ENCODE measurements around the gene HTD2.

The HTD2 gene

DNA sequence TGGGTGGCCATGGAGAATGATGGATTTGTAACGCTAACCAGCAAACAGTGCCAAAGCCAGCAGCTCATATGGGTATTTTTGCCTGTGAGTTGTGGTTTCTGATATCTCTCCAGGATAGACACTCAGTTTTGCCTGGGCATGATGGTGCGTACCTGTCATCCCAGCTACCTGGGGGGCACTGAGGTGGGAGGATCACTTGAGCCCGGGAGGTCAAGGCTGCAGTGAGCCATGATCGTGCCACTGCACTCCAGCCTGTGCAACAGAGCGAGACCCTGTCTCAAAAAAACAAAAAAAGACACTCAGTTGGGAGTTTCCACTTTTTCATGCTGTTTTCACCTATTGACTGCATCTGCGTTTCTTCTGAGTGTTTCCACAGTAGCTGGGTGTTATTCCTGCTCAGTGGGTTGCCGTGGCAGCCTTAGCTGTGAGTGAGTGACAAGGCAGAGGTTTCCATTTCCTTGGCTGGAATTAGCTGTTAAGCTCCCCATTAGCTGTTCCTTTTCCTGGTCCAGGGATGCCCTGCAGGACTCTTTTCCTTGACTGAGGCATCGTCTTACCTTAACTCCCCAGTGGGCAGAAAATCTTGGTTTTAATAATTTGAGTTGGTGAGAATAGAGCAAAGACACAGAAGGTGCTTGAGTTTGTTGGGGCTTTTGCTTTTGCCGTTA, 14.5 kb upstream of the HTD2 start:
- peaks cover 0 to 9% (median 0%) of the 10 kb centered on the region in 5 donors for H3K4me1 ChIP-seq (ENCODE audit: control insufficient read depth in 5 of 5, insufficient read depth in 5 of 5, low read length in 5 of 5)

GRCh38 chr3:58292866-58293265, 13.5 kb upstream of the HTD2 start:
- H3K27ac ChIP-seq (ENCODE audit: low read depth, low read length), result no peak overlapping the region
- peaks cover 0 to 12% (median 0%) of the 10 kb centered on the region in 5 donors for H3K4me1 ChIP-seq (ENCODE audit: control insufficient read depth in 5 of 5, insufficient read depth in 5 of 5, low read length in 5 of 5)
- peaks cover 0 to 34% (median 26%) of the 10 kb centered on the region in 5 donors for H3K36me3 ChIP-seq (ENCODE audit: control insufficient read depth in 5 of 5, insufficient read depth in 5 of 5, low read length in 5 of 5)
- H3K9me3 ChIP-seq (ENCODE audit: control insufficient read depth in 5 of 5, low read length in 5 of 5), result peaks cover 0 to 4% (median 0%) of the 10 kb centered on the region in 5 donors
- no peak overlapping the region for H3K9ac ChIP-seq (ENCODE audit: low read length in 5 of 5)
- H3K27me3 ChIP-seq (ENCODE audit: control insufficient read depth in 5 of 5, insufficient read depth in 4 of 5, low read length in 5 of 5), result no peaks in the 10 kb centered on the region
- no peak overlapping the region for H3K4me3 ChIP-seq (ENCODE audit: low read depth in 1 of 5, low read length in 5 of 5)

More for the DNA sequence above, 14.5 kb upstream of the HTD2 start:
- Histone ChIP-seq H3K36me3 (ENCODE audit: control insufficient read depth in 5 of 5, insufficient read depth in 5 of 5, low read length in 5 of 5) (peaks cover 0 to 43% (median 34%) of the 10 kb centered on the region in 5 donors), H3K9me3 (ENCODE audit: control insufficient read depth in 5 of 5, low read length in 5 of 5) (peaks cover 0 to 4% (median 0%) of the 10 kb centered on the region in 5 donors), H3K27ac (ENCODE audit: low read depth, low read length) (no peak overlapping the region), H3K4me3 (ENCODE audit: low read depth in 1 of 5, low read length in 5 of 5) (no peak overlapping the region), H3K9ac (ENCODE audit: low read length in 5 of 5) (no peak overlapping the region), H3K27me3 (ENCODE audit: control insufficient read depth in 5 of 5, insufficient read depth in 4 of 5, low read length in 5 of 5) (no peaks in the 10 kb centered on the region)

GRCh38 chr3:58293516-58293915, 12.8 kb upstream of the HTD2 start:
- H3K4me3 ChIP-seq (ENCODE audit: low read depth in 1 of 5, low read length in 5 of 5), result no peak overlapping the region
- peaks cover 0 to 28% (median 20%) of the 10 kb centered on the region in 5 donors for H3K36me3 ChIP-seq (ENCODE audit: control insufficient read depth in 5 of 5, insufficient read depth in 5 of 5, low read length in 5 of 5)
- H3K9me3 ChIP-seq (ENCODE audit: control insufficient read depth in 5 of 5, low read length in 5 of 5), result peaks cover 0 to 4% (median 0%) of the 10 kb centered on the region in 5 donors
- H3K27me3 ChIP-seq (ENCODE audit: control insufficient read depth in 5 of 5, insufficient read depth in 4 of 5, low read length in 5 of 5), result no peaks in the 10 kb centered on the region
- no peak overlapping the region for H3K9ac ChIP-seq (ENCODE audit: low read length in 5 of 5)
- peaks cover 0 to 12% (median 0%) of the 10 kb centered on the region in 5 donors for H3K4me1 ChIP-seq (ENCODE audit: control insufficient read depth in 5 of 5, insufficient read depth in 5 of 5, low read length in 5 of 5)
- H3K27ac ChIP-seq (ENCODE audit: low read depth, low read length), result no peak overlapping the region

GRCh38 chr3:58296269-58296668, 10.1 kb upstream of the HTD2 start:
- H3K9me3 ChIP-seq (ENCODE audit: control insufficient read depth in 5 of 5, low read length in 5 of 5), result peaks cover 0 to 4% (median 0%) of the 10 kb centered on the region in 5 donors
- H3K4me1 ChIP-seq (ENCODE audit: control insufficient read depth in 5 of 5, insufficient read depth in 5 of 5, low read length in 5 of 5), result peaks cover 0 to 17% (median 0%) of the 10 kb centered on the region in 5 donors
- H3K9ac ChIP-seq (ENCODE audit: low read length in 5 of 5), result peak overlapping the region in 1 of 5 donors; percentile 2
- H3K27ac ChIP-seq (ENCODE audit: low read depth, low read length), result no peak overlapping the region
- H3K4me3 ChIP-seq (ENCODE audit: low read depth in 1 of 5, low read length in 5 of 5), result no peak overlapping the region
- peaks cover 0 to 5% (median 0%) of the 10 kb centered on the region in 5 donors for H3K27me3 ChIP-seq (ENCODE audit: control insufficient read depth in 5 of 5, insufficient read depth in 4 of 5, low read length in 5 of 5)
- H3K36me3 ChIP-seq (ENCODE audit: control insufficient read depth in 5 of 5, insufficient read depth in 5 of 5, low read length in 5 of 5), result peaks cover 0 to 26% (median 19%) of the 10 kb centered on the region in 5 donors

- H3K9ac ChIP-seq (ENCODE audit: low read length in 5 of 5), result peak overlapping the region in 1 of 5 donors; percentile 2
- H3K27me3 ChIP-seq (ENCODE audit: control insufficient read depth in 5 of 5, insufficient read depth in 4 of 5, low read length in 5 of 5), result peaks cover 0 to 7% (median 0%) of the 10 kb centered on the region in 5 donors
- H3K27ac ChIP-seq (ENCODE audit: low read depth, low read length), result no peak overlapping the region
These were observed 9.5 kb upstream of the HTD2 start for GRCh38 chr3:58296843-58297242.

GRCh38 chr3:58298190-58298589, 8.1 kb upstream of the HTD2 start:
- H3K4me3 ChIP-seq (ENCODE audit: low read depth in 1 of 5, low read length in 5 of 5), result no peak overlapping the region
- no peak overlapping the region for H3K27ac ChIP-seq (ENCODE audit: low read depth, low read length)
- peaks cover 0 to 11% (median 11%) of the 10 kb centered on the region in 5 donors for H3K36me3 ChIP-seq (ENCODE audit: control insufficient read depth in 5 of 5, insufficient read depth in 5 of 5, low read length in 5 of 5)
- H3K4me1 ChIP-seq (ENCODE audit: control insufficient read depth in 5 of 5, insufficient read depth in 5 of 5, low read length in 5 of 5), result peaks cover 0 to 17% (median 0%) of the 10 kb centered on the region in 5 donors
- H3K27me3 ChIP-seq (ENCODE audit: control insufficient read depth in 5 of 5, insufficient read depth in 4 of 5, low read length in 5 of 5), result peaks cover 0 to 8% (median 0%) of the 10 kb centered on the region in 5 donors
- H3K9ac ChIP-seq (ENCODE audit: low read length in 5 of 5), result peak overlapping the region in 1 of 5 donors; percentile 23
- peaks cover 0 to 9% (median 0%) of the 10 kb centered on the region in 5 donors for H3K9me3 ChIP-seq (ENCODE audit: control insufficient read depth in 5 of 5, low read length in 5 of 5)

More at GRCh38 chr3:58296843-58297242, 9.5 kb upstream of the HTD2 start:
- Histone ChIP-seq H3K4me3 (ENCODE audit: low read depth in 1 of 5, low read length in 5 of 5) (no peak overlapping the region), H3K4me1 (ENCODE audit: control insufficient read depth in 5 of 5, insufficient read depth in 5 of 5, low read length in 5 of 5) (peaks cover 0 to 17% (median 0%) of the 10 kb centered on the region in 5 donors), H3K9me3 (ENCODE audit: control insufficient read depth in 5 of 5, low read length in 5 of 5) (peaks cover 0 to 9% (median 0%) of the 10 kb centered on the region in 5 donors), H3K36me3 (ENCODE audit: control insufficient read depth in 5 of 5, insufficient read depth in 5 of 5, low read length in 5 of 5) (peaks cover 0 to 22% (median 17%) of the 10 kb centered on the region in 5 donors)

- H3K27me3 ChIP-seq (ENCODE audit: control insufficient read depth in 5 of 5, insufficient read depth in 4 of 5, low read length in 5 of 5), result peaks cover 0 to 8% (median 0%) of the 10 kb centered on the region in 5 donors
- H3K4me3 ChIP-seq (ENCODE audit: low read depth in 1 of 5, low read length in 5 of 5), result no peak overlapping the region
- peaks cover 0 to 9% (median 0%) of the 10 kb centered on the region in 5 donors for H3K9me3 ChIP-seq (ENCODE audit: control insufficient read depth in 5 of 5, low read length in 5 of 5)
- peaks cover 0 to 3% (median 2%) of the 10 kb centered on the region in 5 donors for H3K36me3 ChIP-seq (ENCODE audit: control insufficient read depth in 5 of 5, insufficient read depth in 5 of 5, low read length in 5 of 5)
- H3K4me1 ChIP-seq (ENCODE audit: control insufficient read depth in 5 of 5, insufficient read depth in 5 of 5, low read length in 5 of 5), result peaks cover 0 to 17% (median 0%) of the 10 kb centered on the region in 5 donors
- H3K27ac ChIP-seq (ENCODE audit: low read depth, low read length), result no peak overlapping the region
- H3K9ac ChIP-seq (ENCODE audit: low read length in 5 of 5), result no peak overlapping the region
These were observed 7.2 kb upstream of the HTD2 start for GRCh38 chr3:58299075-58299474.

- H3K36me3 ChIP-seq (ENCODE audit: control insufficient read depth in 5 of 5, insufficient read depth in 5 of 5, low read length in 5 of 5), result no peaks in the 10 kb centered on the region
- H3K9me3 ChIP-seq (ENCODE audit: control insufficient read depth in 5 of 5, low read length in 5 of 5), result peaks cover 0 to 9% (median 0%) of the 10 kb centered on the region in 5 donors
- no peak overlapping the region for H3K27ac ChIP-seq (ENCODE audit: low read depth, low read length)
- no peak overlapping the region for H3K4me3 ChIP-seq (ENCODE audit: low read depth in 1 of 5, low read length in 5 of 5)
- H3K9ac ChIP-seq (ENCODE audit: low read length in 5 of 5), result no peak overlapping the region
- H3K4me1 ChIP-seq (ENCODE audit: control insufficient read depth in 5 of 5, insufficient read depth in 5 of 5, low read length in 5 of 5), result peaks cover 0 to 17% (median 0%) of the 10 kb centered on the region in 5 donors
- peaks cover 0 to 8% (median 0%) of the 10 kb centered on the region in 5 donors for H3K27me3 ChIP-seq (ENCODE audit: control insufficient read depth in 5 of 5, insufficient read depth in 4 of 5, low read length in 5 of 5)
These were observed 6.3 kb upstream of the HTD2 start for GRCh38 chr3:58299839-58300516.

DNA sequence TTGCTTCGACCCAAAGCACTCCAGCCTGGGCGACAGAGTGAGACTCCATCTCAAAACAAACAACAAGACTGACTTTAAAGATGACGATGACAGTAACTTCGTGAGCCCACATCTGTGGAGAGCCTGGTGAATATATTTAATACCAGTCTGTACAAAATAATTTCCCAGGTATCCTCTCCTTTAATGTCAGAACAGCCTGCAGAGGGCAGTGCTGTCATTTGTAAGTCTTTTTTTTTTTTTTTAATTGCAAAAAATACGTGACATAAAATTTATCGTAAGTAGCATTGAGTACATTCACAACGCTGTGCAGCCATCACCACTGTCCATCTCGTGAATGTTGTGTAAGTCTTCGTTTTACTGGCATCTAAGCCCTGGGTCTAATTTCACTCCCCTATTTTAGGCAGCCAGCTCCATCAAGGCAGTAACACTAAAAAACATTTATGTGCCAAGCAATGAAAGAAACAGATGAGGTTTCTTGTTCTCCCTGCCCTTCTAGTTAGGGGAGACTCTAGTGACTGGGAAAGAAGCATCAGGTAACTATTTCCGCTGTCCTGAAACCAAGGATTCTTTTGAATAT, 1.4 kb downstream of the HTD2 start:
- Histone ChIP-seq H3K27me3 (ENCODE audit: control insufficient read depth in 5 of 5, insufficient read depth in 4 of 5, low read length in 5 of 5) (no peaks in the 10 kb centered on the region), H3K9ac (ENCODE audit: low read length in 5 of 5) (peak overlapping the region in 4 of 5 donors; percentile 97 to 99 (median 98)), H3K9me3 (ENCODE audit: control insufficient read depth in 5 of 5, low read length in 5 of 5) (no peaks in the 10 kb centered on the region), H3K36me3 (ENCODE audit: control insufficient read depth in 5 of 5, insufficient read depth in 5 of 5, low read length in 5 of 5) (peaks cover 2 to 31% (median 23%) of the 10 kb centered on the region in 5 donors), H3K4me3 (ENCODE audit: low read depth in 1 of 5, low read length in 5 of 5) (peak overlapping the region; percentile 74 to 96 (median 86)), H3K27ac (ENCODE audit: low read depth, low read length) (peak overlapping the region; percentile 98), H3K4me1 (ENCODE audit: control insufficient read depth in 5 of 5, insufficient read depth in 5 of 5, low read length in 5 of 5) (peaks cover 8 to 31% (median 29%) of the 10 kb centered on the region in 5 donors)

Measured in subcutaneous abdominal adipose tissue (tissue), 5 donors.